Measurements from ENCODE around the gene ANTXR2. TPM values are rescaled to one million over a fixed set of nuclear protein-coding genes. Genes with fewer than 3 reads are reported as not detected.

Gene ANTXR2
- polyA plus RNA-seq, 1 of the 3 experiments (the other 2 are of a cell fraction) = 48.8 TPM

GRCh38 chr4:79897174-79897573 lies 175.9 kb downstream of the ANTXR2 start:
- H4K20me1 ChIP-seq (ENCODE audit: insufficient read depth) = no peaks in the 10 kb centered on the region
- ChIA-PET CTCF (interaction anchor here (0.7 kb wide), 2 partner anchors 10 to 202 kb away, joined by 3 read pairs; no protein-coding TSS in a partner anchor), POLR2A (no interaction called here)
- no peaks in the 10 kb centered on the region; a peak in 1 of 4 replicates for H3K4me1 ChIP-seq (ENCODE audit: control insufficient read depth in 1 of 2, insufficient read depth in 2 of 2, low read depth in 1 of 2, low read length in 1 of 2)
- no peak overlapping the region for H3K4me3 ChIP-seq (ENCODE audit: low read depth in 2 of 2, low read length in 1 of 2)
- peaks cover 3 to 15% of the 10 kb centered on the region in 2 experiments for H3K36me3 ChIP-seq (replicated peaks in 1 of 2; ENCODE audit: control insufficient read depth in 1 of 2, insufficient read depth in 2 of 2, low read length in 1 of 2)
- no peak for TF ChIP-seq FOXJ3 (CRISPR knock-in tag; IDR thresholded peaks at IDR 0.05)
- no peak for TF ChIP-seq MEF2A (IDR thresholded peaks at IDR 0.05; ENCODE audit: borderline replicate concordance, low read depth)
- no peak for TF ChIP-seq EP300 (IDR thresholded peaks at IDR 0.05; ENCODE audit: borderline replicate concordance in 1 of 2, low read depth in 1 of 2, low read length in 1 of 2)
- TF ChIP-seq USF1 (IDR thresholded peaks at IDR 0.05; ENCODE audit: borderline replicate concordance, low read depth) = no peak
- TF ChIP-seq SIN3A (IDR thresholded peaks at IDR 0.05; ENCODE audit: borderline replicate concordance, low read depth, low read length) = no peak
- no peak for TF ChIP-seq ELF1 (IDR thresholded peaks at IDR 0.05)
- TF ChIP-seq IRF3 (IDR thresholded peaks at IDR 0.05; ENCODE audit: low read depth, low read length) = no peak
- TF ChIP-seq YY1 (IDR thresholded peaks at IDR 0.05; ENCODE audit: low read depth) = no peak
- TF ChIP-seq, protein P1, sequence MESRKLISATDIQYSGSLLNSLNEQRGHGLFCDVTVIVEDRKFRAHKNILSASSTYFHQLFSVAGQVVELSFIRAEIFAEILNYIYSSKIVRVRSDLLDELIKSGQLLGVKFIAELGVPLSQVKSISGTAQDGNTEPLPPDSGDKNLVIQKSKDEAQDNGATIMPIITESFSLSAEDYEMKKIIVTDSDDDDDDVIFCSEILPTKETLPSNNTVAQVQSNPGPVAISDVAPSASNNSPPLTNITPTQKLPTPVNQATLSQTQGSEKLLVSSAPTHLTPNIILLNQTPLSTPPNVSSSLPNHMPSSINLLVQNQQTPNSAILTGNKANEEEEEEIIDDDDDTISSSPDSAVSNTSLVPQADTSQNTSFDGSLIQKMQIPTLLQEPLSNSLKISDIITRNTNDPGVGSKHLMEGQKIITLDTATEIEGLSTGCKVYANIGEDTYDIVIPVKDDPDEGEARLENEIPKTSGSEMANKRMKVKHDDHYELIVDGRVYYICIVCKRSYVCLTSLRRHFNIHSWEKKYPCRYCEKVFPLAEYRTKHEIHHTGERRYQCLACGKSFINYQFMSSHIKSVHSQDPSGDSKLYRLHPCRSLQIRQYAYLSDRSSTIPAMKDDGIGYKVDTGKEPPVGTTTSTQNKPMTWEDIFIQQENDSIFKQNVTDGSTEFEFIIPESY (IDR thresholded peaks at IDR 0.05; ENCODE audit: borderline replicate concordance, low read depth) = no peak
- no peak for TF ChIP-seq TEAD4 (IDR thresholded peaks at IDR 0.05; ENCODE audit: borderline replicate concordance, insufficient read depth)
- DNase-seq = no peak
- 84% methylated on average over 3 of the region's 3 CpGs for WGBS (ENCODE audit: low lambda C conversion rate)
- peaks cover 13% of the 10 kb centered on the region for H3F3A ChIP-seq (replicated peaks; ENCODE audit: insufficient read depth)
- H3K27me3 ChIP-seq (ENCODE audit: insufficient read depth) = no peaks in the 10 kb centered on the region
- no peak overlapping the region for H3K9ac ChIP-seq
- H2AFZ ChIP-seq (ENCODE audit: low read depth) = no peak overlapping the region
- H3K79me2 ChIP-seq (ENCODE audit: insufficient read depth) = no peaks in the 10 kb centered on the region
- no peak overlapping the region for H3K4me2 ChIP-seq
- no peaks in the 10 kb centered on the region for H3K9me2 ChIP-seq
- H3K9me3 ChIP-seq = no peaks in the 10 kb centered on the region
- H3K27ac ChIP-seq (ENCODE audit: low read depth in 2 of 2, low read length in 1 of 2) = no peak overlapping the region

GRCh38 chr4:79893456-79893855 lies 179.6 kb downstream of the ANTXR2 start:
- Histone ChIP-seq H4K20me1 (ENCODE audit: insufficient read depth) (no peaks in the 10 kb centered on the region), H3K9me2 (no peaks in the 10 kb centered on the region), H3K9me3 (no peaks in the 10 kb centered on the region), H3K4me2 (no peak overlapping the region), H3K4me3 (ENCODE audit: low read depth in 2 of 2, low read length in 1 of 2) (no peak overlapping the region), H3K4me1 (ENCODE audit: control insufficient read depth in 1 of 2, insufficient read depth in 2 of 2, low read depth in 1 of 2, low read length in 1 of 2) (no peaks in the 10 kb centered on the region; a peak in 1 of 4 replicates), H3K27me3 (ENCODE audit: insufficient read depth) (no peaks in the 10 kb centered on the region), H3F3A (replicated peaks; ENCODE audit: insufficient read depth) (peaks cover 8% of the 10 kb centered on the region), H3K36me3 (replicated peaks in 1 of 2; ENCODE audit: control insufficient read depth in 1 of 2, insufficient read depth in 2 of 2, low read length in 1 of 2) (no peaks in the 10 kb centered on the region), H3K9ac (no peak overlapping the region), H3K79me2 (ENCODE audit: insufficient read depth) (no peaks in the 10 kb centered on the region), H2AFZ (ENCODE audit: low read depth) (no peak overlapping the region), H3K27ac (ENCODE audit: low read depth in 2 of 2, low read length in 1 of 2) (no peak overlapping the region)
- POLR2A ChIA-PET = no interaction called here
- WGBS (ENCODE audit: low lambda C conversion rate) = 85% methylated on average over 2 of the region's 2 CpGs
- no peak for DNase-seq
- CTCF ChIA-PET = no interaction called here
- TF ChIP-seq ELF1 (IDR thresholded peaks at IDR 0.05) (no peak), TCF12 (IDR thresholded peaks at IDR 0.05) (no peak), GABPA (IDR thresholded peaks at IDR 0.05; ENCODE audit: low read depth) (no peak), RAD21 (IDR thresholded peaks at IDR 0.05; ENCODE audit: low read length) (no peak), JUND (IDR thresholded peaks at IDR 0.05) (no peak), RXRA (IDR thresholded peaks at IDR 0.05; ENCODE audit: borderline replicate concordance, low read depth) (no peak)
- TF ChIP-seq, protein P2, sequence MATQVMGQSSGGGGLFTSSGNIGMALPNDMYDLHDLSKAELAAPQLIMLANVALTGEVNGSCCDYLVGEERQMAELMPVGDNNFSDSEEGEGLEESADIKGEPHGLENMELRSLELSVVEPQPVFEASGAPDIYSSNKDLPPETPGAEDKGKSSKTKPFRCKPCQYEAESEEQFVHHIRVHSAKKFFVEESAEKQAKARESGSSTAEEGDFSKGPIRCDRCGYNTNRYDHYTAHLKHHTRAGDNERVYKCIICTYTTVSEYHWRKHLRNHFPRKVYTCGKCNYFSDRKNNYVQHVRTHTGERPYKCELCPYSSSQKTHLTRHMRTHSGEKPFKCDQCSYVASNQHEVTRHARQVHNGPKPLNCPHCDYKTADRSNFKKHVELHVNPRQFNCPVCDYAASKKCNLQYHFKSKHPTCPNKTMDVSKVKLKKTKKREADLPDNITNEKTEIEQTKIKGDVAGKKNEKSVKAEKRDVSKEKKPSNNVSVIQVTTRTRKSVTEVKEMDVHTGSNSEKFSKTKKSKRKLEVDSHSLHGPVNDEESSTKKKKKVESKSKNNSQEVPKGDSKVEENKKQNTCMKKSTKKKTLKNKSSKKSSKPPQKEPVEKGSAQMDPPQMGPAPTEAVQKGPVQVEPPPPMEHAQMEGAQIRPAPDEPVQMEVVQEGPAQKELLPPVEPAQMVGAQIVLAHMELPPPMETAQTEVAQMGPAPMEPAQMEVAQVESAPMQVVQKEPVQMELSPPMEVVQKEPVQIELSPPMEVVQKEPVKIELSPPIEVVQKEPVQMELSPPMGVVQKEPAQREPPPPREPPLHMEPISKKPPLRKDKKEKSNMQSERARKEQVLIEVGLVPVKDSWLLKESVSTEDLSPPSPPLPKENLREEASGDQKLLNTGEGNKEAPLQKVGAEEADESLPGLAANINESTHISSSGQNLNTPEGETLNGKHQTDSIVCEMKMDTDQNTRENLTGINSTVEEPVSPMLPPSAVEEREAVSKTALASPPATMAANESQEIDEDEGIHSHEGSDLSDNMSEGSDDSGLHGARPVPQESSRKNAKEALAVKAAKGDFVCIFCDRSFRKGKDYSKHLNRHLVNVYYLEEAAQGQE (IDR thresholded peaks at IDR 0.05; ENCODE audit: low read depth, low read length) = no peak
- TF ChIP-seq, protein P3, sequence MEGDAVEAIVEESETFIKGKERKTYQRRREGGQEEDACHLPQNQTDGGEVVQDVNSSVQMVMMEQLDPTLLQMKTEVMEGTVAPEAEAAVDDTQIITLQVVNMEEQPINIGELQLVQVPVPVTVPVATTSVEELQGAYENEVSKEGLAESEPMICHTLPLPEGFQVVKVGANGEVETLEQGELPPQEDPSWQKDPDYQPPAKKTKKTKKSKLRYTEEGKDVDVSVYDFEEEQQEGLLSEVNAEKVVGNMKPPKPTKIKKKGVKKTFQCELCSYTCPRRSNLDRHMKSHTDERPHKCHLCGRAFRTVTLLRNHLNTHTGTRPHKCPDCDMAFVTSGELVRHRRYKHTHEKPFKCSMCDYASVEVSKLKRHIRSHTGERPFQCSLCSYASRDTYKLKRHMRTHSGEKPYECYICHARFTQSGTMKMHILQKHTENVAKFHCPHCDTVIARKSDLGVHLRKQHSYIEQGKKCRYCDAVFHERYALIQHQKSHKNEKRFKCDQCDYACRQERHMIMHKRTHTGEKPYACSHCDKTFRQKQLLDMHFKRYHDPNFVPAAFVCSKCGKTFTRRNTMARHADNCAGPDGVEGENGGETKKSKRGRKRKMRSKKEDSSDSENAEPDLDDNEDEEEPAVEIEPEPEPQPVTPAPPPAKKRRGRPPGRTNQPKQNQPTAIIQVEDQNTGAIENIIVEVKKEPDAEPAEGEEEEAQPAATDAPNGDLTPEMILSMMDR (IDR thresholded peaks at IDR 0.05) = no peak
- TF ChIP-seq, protein P4, sequence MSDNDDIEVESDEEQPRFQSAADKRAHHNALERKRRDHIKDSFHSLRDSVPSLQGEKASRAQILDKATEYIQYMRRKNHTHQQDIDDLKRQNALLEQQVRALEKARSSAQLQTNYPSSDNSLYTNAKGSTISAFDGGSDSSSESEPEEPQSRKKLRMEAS (IDR thresholded peaks at IDR 0.05; ENCODE audit: low read depth) = no peak
